GM21619 (cell line): ENCODE measurements around the gene MEDAG.
"Not testable (repeated sequence)": the region's sequence is repeated elsewhere in the genome, so short reads cannot be mapped to it uniquely, and the experiment has no call there.

Experiments
- ATAC-seq: cut with Tn5 transposase; IDR thresholded peaks from one replicate; pipeline ENCODE4 v1.9.1; 2021; ENCODE audit not compliant: unreplicated experiment

The MEDAG gene

DNA sequence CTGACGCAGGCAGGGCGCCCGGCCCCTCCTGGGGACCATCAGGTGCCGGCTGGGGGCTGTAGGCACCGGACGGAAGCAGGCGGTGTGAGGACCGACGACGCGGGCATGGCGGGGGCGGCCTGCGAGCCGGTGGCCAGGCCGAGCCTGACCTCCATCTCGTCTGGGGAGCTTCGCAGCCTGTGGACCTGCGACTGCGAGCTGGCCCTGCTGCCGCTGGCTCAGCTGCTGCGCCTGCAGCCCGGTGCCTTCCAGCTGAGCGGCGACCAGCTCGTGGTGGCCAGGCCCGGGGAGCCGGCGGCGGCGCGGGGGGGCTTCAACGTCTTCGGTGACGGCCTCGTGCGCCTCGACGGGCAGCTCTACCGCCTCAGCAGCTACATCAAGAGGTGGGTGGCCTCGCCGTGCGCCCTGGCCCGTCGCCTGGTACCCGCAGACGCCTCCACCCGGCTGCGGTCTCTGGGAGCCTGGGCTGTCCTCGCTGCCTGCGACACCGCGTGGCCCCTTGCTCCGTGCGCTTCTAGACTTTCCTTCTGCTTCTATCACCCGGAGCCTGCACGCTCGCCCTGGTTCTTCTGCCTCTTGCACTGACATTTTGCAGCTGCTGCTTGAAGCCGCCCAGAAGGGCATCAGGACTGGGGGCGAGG, 460 bp downstream of the MEDAG start:
- no peak for ATAC-seq

DNA sequence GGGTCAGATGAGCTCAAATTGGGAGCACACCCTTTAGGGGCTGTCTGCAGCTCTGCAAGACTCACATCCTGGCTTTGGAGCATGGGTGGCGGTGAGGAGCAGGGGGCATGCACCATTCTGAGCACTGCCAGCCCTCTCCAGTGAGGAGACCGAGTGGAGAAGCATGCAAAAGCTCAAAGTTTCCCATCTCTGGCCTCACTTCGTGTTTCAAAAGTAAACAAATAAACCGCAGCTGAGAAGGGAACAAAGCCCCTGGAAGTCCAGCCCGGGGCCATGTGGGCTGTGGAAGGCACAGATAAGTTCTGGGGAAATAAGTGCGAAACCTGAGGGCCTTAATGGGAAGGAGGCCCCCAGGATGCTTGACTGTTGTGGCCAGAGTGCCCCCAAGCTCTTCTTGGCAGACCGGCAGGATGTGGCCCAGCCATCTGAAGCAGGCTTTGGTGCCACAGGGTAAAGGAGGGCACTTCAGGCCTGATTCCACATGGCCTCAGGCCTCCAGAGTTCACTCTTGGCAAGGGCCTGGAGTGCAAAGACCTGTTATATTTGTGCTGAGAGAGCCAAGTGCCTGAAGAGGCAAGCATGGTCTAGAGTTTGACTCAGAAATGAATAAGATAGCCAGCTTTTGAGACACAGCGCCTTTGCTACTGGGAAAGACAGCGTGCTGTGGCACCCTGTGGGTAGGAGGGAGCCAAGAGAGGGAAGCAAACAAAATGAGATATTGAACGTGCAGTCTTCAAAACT, 1.2 kb downstream of the MEDAG start:
- ATAC-seq = no peak

DNA sequence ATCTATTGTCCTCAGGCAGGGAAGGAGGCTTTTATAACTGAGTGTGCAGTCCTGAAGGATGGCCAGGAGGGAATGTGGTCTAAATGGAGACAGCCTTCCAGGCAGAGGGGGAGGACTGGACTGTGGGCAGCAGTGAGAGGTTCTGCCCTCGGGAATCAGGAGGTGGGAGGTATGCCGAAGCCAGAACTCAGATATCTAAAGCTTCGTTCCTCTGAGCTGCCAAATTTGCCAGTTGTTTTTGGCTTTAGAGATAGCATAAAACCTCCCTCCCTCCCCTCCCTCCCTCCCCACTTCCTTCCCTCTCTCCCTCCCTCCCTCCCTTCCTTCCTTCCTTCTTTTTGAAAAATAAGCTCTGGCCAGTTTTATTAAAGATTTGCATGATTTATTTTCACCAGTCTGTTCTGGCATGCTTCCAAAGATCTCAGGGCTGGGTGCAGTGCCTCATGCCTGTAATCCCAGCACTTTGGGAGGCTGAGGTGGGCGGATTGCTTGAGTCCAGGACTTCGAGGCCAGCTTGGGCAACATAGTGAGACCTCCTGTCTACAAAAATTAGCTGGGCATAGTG, 2.4 kb downstream of the MEDAG start:
- no peak for ATAC-seq

DNA sequence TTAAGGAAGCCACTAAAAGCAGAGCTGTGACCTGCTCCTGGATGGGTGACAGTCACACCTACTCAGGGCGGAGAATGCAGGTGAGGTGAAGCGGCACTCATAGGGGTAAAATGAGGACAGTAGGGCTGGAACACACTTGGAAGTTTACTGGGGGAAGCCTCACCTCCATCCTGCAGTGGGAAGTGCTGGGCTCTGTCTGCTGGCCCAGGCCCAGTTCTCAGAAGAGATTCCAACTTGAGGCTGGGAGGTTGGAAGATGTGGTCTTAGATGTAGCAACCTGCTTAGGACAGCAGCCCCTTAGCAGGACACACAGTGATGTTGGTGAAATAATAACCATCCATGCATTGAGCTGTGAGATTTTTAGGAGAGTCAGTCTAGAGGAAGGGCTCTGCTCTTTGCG, 4.6 kb downstream of the MEDAG start:
- no peak for ATAC-seq

DNA sequence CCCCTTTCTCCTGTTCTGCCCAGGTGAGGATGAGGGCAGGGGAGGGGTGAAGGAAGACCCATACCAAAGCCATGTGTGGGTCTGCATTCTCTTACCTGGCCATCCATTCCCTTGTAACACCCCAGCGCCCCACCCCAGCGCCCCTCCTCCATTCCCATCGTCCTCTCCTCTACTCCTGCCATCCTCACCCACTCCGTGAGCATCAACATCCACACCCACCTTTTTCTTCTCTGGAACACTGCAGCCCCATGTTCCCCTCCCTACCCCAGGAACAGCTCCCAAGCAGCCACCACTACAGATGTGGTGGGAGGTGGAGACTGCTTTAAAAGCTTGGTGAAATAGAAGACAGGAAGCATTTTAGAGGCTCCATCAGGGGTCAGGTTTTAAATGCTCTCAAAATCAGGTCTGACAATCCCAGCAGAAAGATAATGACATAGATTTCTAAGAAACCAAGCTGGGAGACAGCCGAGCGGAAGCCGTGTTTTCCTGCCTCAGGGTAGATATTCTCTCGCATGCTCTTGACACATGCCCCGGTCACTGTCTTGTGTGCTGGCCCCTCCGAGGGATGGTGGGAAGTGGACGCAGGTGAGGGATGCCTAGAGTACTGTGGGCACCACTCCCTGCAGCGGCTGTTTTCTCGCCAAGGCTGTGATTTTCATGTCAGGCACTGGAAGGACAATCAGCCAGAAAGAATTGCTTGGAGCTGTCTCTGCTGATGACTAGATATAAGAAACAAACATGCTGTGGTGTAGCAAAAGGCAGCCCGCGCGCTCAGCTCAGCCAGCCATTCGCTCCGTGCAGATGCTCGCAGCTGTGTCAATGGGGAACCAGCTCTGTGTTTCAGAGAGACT, 9.8 kb downstream of the MEDAG start:
- ATAC-seq = no peak

DNA sequence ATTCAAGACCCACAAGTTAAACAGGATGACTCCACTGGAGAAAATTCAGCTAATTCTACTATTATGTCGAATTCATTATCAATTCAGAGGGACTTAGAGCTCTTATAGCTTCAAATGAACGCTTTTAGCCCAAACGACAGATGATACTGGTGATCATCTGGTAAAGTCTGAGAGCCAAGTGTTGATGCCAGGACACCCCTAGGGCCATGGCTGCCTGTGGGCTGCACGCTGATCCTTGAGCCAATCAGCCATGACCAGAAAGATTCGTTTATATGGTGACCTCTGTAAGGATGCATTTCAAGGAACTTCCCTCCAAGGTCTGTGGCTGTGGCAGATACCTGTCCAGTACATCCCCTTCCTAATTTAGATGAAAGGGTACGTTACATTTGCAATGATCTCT, 10.9 kb downstream of the MEDAG start:
- ATAC-seq = no peak

DNA sequence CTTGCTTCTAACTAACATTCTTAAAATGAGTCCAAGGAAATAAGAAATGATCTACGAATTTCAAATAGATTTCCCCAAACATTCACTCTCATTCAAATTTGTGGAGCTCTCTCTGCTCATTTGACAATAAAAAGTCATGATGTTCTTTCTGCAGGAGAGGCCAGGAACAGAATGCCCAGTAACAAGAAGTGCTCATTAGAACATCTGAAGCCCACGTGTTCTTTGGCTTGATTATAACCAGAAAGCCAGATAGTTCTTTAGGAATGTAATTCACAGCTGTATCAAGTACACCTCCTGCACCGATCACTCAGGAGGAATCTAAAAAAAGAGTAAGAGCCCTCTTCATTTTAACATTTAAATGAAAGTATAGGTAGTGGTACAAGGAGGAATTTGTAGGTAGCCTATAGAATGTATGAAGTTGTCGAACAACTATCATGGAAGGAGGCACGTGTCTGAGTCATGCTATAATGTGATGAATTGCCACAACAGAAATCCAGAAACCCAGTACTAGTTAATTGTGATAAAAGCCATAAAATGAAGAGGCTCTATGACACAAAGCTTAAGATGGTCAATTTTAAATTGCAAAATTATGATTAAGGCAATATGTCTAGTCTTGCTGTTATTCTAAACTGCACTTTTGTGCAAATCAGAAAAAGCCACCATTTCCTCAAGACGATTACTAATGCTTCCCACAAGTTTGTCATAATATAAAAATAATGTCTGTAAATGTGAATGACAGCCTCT, 12.8 kb downstream of the MEDAG start:
- no peak for ATAC-seq

DNA sequence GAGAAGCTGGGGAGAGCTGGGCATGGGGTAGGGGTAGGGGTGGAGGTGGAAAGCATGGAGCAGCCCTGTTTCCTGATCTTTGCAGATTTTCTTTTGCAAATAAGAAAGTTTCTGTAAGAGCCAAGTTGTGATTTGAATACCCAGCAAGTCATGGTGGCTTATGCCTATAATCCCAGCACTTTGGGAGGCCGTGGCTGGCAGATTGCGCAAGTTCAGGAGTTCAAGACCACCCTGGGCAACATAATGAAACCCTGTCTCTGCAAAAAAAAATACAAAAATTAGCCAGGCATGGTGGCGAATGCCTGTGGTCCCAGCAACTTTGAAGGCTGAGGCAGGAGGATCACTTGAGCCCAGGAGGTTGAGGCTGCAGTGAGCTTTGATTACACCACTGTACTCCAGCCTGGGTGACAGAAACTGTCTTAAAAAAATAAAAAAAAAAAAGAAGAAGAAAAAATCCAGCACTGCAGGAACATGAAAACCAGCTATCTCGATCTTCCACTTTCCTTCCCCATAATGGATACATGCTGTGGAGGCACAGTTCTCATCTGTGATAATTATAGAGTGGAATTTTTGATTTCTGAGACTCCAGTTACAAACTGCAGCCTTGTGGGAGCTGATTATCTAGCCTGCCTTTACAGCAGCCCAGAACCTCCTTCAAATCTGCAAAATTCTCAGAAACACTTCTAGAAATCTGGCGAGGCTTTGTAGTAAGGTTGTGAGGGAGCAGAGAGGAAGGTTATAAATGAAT, 14.3 kb downstream of the MEDAG start:
- no peak for ATAC-seq

DNA sequence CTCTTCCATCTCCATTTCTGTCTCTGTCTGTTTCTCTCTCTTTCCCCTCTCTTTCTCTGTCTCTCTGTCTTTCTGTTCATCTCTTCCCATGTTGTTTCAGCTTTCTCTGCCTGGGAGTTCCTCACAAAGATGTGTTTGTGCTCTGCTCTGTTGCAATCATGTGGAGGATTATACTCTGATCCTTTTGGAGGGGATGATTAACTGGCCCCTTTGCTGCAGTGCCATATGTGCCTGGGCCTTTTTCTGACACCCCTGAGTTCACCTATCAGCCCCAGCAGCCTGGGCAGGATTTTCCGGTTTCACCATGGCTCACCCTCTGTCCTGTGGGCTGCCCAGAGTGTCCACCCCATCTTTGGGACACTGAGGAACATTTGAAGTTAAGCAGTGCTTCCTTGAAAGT, 17.3 kb downstream of the MEDAG start:
- ATAC-seq = no peak

DNA sequence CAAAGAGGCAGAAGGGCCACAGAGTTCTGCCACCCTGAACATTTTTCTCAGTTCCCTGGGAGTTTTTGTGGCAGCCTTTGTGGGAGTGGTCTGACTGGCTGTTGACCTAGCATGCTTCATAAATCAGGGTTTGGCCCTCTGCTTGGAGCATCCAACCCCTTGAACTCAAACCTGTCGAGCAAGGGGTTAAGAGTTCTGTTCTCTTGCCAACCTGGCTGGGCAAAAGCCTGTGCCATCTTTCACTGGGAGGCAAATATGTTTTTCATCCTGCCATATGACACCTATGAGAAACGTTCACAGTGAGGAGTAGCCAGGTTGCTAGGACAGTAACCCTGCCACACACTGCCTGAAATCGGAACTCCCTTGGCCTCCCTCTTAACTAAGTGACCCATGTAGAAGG, 18.6 kb downstream of the MEDAG start:
- ATAC-seq = no peak

DNA sequence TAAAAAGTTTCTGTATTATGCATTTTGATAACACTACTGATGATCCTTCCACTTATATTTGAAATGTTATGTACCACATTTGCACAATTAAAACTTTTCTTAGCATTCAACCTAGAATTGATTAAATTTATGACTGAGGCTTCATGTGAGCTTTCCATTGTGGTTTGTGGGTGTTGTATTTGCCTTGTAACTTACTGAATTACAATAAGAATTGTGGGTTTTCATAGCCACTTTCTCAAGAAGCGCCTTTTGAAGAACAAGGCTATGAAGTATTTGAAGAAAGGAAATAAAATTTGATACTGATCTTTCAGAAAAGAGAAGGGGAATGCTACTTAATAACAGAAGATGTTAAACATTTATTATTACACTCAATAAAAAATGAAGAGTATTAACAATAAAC, 19.4 kb downstream of the MEDAG start:
- no peak for ATAC-seq

DNA sequence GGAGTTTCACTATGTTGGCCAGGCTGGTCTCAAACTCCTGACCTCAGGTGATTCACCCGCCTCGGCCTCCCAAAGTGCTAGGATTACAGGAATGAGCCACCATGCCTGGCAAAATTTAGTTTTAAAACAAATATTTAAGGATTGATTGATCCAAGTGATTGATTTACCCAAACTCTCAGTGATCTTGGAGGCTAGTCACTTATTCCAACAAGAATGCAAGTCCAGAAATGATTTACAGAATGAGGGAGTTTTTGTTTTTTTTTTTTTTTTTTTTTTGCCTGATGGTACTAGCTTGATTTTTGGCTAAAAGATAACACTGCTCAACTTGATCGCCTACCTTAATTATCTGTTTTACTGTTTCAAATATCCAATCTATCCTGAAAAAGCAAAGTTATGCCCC, 20.7 kb downstream of the MEDAG start:
- ATAC-seq = no peak

DNA sequence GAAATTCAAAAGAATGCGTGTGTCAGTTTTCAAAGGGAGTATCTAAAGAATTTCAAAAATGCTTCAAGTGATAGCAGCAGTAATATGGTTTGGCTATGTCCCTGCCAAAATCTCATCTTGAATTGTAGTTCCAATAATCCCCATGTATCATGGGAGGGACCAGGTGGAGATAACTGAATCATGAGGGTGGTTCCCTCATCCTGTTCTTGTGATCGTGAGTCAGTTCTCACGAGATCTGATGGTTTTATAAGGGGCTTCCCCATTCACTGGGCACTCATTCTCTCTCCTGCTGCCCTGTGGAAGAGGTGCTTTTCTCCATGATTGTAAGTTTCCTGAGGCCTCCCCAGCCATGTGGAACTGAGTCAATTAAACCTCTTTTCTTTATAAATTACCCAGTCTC, 21.1 kb downstream of the MEDAG start:
- not testable (repeated sequence) for ATAC-seq

DNA sequence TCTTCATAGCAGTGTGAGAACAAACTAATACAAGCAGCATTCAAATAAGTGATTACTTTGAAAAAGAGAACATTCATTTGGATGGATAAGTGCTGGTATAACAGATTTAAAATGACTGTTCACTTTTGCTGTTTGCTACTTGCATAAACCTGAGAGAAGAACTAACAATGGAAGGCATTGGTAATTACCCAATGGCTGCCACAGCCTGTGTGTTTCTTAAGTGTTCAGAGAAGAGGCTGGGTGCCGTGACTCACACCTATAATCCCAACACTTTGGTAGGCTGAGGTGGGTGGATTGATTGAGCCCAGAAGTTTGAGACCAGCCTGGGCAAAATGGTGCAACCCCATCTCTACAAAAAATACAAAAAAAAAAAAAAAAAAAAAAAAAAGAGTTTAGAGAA, 21.5 kb downstream of the MEDAG start:
- ATAC-seq = no peak

DNA sequence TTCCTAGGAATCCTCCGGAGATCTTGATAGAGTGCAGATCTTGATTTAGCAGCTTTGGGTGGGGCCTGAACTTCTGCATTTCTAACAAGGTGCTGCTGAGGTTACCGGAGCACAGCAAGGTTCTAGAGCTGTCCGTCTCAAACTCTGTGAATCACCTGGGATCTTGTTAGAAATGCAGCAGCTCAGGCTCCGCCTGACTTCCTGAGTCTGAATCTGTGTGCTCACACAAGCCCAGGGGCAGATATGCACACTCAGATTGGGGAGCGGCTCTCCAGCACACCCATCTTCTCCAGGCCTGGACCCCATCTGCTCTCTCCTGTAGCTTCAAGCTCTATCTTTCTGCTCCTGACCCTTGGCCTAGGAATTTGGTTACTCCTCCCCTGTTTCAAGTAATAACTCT, 22.9 kb downstream of the MEDAG start:
- ATAC-seq = no peak

DNA sequence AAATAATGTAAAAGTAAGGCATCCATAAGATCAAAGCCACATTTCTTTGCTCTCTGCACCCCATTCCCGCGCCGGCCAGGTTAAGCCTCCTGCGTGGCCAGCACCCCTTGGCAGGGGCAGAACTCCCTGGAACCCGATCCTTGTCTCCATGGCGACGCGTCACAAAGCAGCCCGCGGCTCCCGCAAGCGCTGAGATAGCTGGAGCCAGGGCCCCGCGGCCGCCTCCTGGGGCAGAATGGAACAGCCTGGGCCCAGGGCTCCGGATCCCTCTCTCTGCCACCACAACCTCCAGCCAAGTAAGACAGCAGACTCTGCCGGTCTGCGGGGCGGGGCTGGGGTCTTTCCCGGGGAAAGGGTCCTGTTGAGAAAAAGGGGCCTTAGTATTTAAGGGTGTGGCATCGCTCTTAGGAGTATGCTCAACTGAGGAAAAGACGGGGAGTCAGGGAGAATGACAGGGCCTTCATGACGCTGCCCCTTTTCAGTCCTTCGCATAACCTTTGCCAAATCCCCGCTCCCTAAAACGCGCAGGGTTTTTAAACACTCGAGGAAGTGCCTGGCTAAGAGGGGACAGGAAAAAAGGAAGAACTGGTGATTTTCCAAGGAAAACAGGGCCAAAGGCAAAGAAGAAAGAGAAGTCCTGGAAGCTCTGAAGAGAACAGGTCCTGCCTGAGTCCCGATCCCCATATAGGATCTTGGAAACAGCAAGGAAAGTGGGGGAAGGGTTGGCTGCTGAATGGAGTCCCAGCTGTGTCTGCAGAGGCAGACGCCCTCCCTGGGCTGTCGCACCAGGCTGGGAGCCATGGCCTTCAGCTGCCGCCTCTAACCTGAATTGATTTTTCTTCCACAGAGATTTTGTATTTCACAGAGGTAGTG, 26.6 kb downstream of the MEDAG start, which contains the start of gene TEX26:
Gene TEX26 (plus strand): TSS at position 176 of the 873 bp plus-strand sequence. CDS start 60 bp downstream, at position 236.
- ATAC-seq = no peak

DNA sequence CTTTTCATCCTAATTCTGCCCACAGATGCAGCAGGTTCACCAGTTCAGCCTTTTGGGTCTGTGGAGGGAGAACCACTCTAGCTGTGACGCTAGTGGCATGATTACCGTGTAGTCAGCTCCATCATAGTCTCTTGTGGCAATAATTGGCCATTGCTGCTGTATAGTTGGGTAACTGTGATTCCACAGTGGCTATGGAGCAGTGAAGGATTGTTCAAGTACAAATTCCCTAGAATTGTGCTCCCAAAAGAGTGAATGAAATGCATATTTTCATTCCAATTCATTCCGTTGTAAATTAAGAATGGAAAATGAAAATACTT, 27.2 kb downstream of the MEDAG start:
- no peak for ATAC-seq

DNA sequence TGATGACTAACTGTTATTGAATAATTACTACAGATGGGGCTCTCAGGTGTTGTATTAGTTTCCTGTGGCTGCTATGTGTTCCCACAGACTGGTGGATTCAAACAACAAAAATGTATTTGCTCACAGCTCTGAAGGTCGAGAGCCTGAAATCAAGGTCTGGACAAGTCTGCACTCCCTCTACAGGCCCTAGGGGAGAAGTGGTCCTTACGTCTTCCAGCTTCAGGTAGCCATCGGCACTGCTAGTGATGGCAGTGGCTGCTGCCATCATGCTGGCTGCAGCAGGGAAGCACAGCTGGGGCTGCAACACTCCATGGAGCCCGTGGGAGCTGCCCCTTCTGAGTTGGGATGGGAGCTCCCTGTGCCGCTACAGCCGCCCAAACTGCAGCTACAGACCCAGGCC, 28.3 kb downstream of the MEDAG start:
- no peak for ATAC-seq

DNA sequence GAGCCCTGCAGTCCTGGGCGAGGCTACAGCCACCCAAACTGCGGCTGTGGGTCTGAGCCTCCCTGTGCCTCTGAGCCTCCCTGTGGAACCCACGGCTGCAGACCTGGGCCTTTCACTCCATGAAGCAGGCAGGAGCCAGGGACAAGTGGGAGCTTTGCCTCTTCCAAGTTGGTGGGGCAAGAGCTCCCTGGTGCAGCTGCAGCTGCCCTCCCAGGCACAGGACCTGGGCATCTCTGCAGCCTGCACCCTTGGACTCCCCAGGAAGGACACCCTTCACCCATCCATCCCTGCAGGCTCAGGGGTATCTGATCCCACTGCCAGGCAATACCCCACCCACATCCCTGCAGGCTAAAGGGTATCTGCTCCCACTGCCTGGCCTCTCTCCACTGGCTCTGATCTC, 28.7 kb downstream of the MEDAG start:
- ATAC-seq = no peak
